Measurements from ENCODE around the gene MPIG6B. TPM values are rescaled to one million over a fixed set of nuclear protein-coding genes. Genes with fewer than 3 reads are reported as not detected.
A peak's percentile ranks its signal among the peaks of the same experiment; 100 is the strongest.
"Not testable (repeated sequence)": the region's sequence is repeated elsewhere in the genome, so short reads cannot be mapped to it uniquely, and the experiment has no call there.

Gene MPIG6B
- total RNA-seq, 2 donors from 2014 or later = 3.4 to 129 TPM

DNA sequence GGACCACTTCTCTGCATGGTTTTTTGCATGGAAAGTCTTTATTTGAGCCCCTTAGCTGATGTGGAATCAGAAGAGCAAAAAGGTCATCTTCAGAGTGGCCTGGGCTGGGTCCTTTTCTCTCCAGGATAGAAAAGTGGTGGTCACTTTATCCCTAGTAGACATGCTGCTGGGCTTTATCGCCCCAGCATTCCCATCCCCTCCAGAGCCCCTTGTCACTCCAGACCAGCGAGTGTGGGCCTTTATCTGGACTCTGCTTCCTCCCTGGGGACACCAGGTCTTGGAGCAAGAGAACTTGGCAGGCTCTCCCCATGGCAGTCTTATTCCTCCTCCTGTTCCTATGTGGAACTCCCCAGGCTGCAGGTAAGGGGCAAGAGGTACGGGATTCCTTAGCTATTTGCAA, 16.6 kb upstream of the MPIG6B start, which contains the start of gene LY6G6F:
LY6G6F (plus strand) TSS at position 268 of the 400 bp plus-strand sequence; CDS start at position 309, 41 bp downstream.
- H3K4me3 Mint-ChIP-seq = no peak within 1 kb of the TSS
- H3K4me1 Mint-ChIP-seq = peaks cover 21% of the 10 kb centered on the region
- H3K27ac Mint-ChIP-seq = peak within 1 kb of the TSS; percentile 57

DNA sequence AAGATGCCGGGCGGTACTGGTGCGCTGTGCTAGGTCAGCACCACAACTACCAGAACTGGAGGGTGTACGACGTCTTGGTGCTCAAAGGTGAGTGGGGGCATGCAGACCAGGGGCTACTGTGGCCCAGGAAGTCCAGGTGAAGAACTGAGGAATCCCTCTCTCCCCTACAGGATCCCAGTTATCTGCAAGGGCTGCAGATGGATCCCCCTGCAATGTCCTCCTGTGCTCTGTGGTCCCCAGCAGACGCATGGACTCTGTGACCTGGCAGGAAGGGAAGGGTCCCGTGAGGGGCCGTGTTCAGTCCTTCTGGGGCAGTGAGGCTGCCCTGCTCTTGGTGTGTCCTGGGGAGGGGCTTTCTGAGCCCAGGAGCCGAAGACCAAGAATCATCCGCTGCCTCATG, 15.5 kb upstream of the MPIG6B start:
- no peak for ATAC-seq
- no peak for DNase-seq
- peaks cover 1% of the 10 kb centered on the region for H3K36me3 Mint-ChIP-seq (ENCODE audit: low read depth)
- H3K27me3 Mint-ChIP-seq = peaks cover 4% of the 10 kb centered on the region
- H3K9me3 ChIP-seq (ENCODE audit: control insufficient read depth, low read length, poor library complexity, severe bottlenecking) = no peaks in the 10 kb centered on the region
- no peak overlapping the region for H3K4me3 Mint-ChIP-seq
- no peak overlapping the region for H3K27ac Mint-ChIP-seq
- peaks cover 18% of the 10 kb centered on the region for H3K4me1 Mint-ChIP-seq

More for the DNA sequence above, 16.6 kb upstream of the MPIG6B start, which contains the start of gene LY6G6F:
- no peaks in the 10 kb centered on the region for H3K9me3 ChIP-seq (ENCODE audit: control insufficient read depth, low read length, poor library complexity, severe bottlenecking)
- no peak for ATAC-seq
- H3K27me3 Mint-ChIP-seq = no peaks in the 10 kb centered on the region
- DNase-seq = no peak
- peaks cover 7% of the 10 kb centered on the region for H3K36me3 Mint-ChIP-seq (ENCODE audit: low read depth)

DNA sequence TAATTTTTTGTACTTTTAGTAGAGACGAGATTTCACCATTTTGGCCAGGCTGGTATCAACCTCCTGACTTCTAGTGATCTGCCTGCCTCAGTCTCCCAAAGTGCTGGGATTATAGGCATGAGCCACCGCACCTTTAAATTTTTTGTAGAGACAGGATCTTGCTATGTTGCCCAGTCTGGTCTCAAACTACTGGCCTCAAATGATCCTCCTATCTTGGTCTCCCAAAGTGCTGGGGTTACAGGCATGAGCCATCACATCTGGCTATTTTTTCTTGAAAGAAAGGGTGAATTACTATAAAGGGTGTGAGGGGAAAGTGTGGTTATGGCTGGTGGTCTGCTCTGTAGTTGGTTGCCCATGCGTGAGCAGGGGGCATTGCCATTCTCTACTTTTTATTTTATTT, 14.9 kb upstream of the MPIG6B start:
- Mint-ChIP-seq H3K36me3 (ENCODE audit: low read depth) (no peaks in the 10 kb centered on the region), H3K27ac (no peak overlapping the region), H3K4me1 (peaks cover 18% of the 10 kb centered on the region), H3K27me3 (peaks cover 9% of the 10 kb centered on the region), H3K4me3 (no peak overlapping the region)
- DNase-seq = no peak
- ATAC-seq = no peak
- no peaks in the 10 kb centered on the region for H3K9me3 ChIP-seq (ENCODE audit: control insufficient read depth, low read length, poor library complexity, severe bottlenecking)

DNA sequence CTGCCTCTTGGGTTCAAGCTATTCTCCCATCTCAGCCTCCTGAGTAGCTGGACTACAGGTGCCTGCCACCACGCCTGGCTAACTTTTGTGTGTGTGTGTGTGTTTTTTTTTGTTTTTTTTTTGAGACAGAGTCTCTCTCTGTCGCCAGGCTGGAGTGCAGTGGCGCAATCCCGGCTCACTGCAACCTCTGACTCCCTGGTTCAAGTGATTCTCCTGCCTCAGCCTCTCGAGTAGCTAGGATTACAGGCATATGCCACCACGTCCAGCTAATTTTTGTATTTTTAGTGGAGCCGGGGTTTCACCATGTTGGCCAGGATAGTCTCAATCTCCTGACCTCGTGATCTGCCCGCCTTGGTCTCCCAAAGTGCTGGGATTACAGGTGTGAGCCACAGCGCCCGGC, 14.0 kb upstream of the MPIG6B start:
- H3K9me3 ChIP-seq (ENCODE audit: control insufficient read depth, low read length, poor library complexity, severe bottlenecking); H3K27ac Mint-ChIP-seq; H3K4me3 Mint-ChIP-seq; ATAC-seq; H3K36me3 Mint-ChIP-seq (ENCODE audit: low read depth); DNase-seq; H3K27me3 Mint-ChIP-seq: not testable (repeated sequence)
- peaks cover 17% of the 10 kb centered on the region for H3K4me1 Mint-ChIP-seq

DNA sequence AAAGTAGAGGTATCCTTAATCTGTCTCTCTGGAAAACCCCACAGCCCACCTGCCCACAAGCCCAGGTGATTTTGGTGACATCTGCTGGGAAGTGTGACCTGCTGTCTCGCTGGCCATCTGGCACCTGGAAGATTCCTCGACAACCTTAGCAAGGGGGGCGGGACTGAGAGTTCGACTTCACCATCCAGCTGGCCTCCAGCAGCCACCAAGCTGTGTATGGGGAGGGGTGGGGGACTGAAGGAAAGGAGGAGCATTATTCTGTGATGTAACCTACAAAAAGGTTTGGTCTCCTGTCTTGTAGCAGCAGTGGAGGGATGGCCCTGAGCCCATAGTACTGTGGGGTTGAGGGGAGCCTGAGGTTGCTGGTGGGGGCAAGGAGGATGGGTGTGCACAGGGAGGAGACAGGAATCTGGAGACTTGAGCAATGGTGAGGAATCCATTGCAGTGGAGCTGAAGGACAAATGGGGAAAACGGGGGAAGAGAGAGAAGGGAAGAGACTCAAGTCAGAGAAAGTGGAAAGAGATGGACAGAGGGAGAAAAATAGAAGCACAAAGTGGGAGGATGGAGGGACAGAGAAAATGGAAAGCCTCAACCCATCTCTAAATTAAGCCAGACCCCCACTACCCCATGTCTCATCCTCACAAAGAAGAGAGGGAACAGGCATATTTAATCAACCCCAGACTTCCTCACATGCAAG, 12.5 kb upstream of the MPIG6B start:
- Mint-ChIP-seq H3K4me1 (peaks cover 19% of the 10 kb centered on the region), H3K27ac (peak overlapping the region; percentile 63), H3K36me3 (ENCODE audit: low read depth) (no peaks in the 10 kb centered on the region), H3K4me3 (peak overlapping the region; percentile 77), H3K27me3 (peaks cover 10% of the 10 kb centered on the region)
- ATAC-seq (no peak), DNase-seq (no peak)
- no peaks in the 10 kb centered on the region for H3K9me3 ChIP-seq (ENCODE audit: control insufficient read depth, low read length, poor library complexity, severe bottlenecking)

DNA sequence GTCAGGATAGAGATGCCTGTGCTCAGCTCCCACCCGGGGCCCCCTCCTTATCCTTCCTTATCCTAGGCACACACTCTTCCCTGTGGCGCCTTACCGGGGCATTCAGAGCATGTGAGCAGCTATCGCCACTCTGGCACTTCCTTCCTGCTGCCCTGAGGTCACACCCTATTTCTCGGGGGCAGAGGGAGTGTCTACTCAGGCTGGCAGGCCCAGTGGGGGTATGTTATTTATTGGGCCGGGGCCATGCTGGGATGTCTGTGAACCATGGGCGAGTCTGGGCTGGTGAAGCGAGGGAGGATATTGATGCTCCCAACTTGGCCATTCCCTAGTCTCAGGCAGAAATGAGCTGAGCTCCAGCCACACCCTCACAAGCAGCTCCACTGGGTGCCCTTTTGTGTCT, 11.9 kb upstream of the MPIG6B start:
- H3K36me3 Mint-ChIP-seq (ENCODE audit: low read depth) = no peaks in the 10 kb centered on the region
- ATAC-seq = no peak
- H3K4me3 Mint-ChIP-seq = no peak overlapping the region

DNA sequence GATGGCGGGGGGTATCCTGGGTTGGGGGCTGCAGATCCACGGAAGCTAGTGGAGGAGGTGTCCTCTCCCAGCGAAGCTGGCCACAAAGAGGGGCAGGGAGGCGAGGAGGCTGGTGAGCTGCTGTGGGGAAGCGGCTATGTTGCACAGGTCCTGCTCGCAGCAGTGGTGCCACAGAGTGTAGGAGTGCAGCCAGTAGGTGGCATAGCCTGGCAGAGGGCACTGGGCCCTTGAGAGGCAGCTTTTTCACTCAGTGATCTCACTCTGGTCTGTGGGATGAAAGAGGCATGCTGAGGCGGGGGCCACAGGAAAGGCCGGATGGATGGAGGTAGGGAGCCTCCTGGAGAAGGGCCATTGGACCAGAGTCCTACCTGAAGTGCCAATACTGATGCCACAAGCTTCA, 10.9 kb upstream of the MPIG6B start:
- ATAC-seq (peak; percentile 64), DNase-seq (no peak)
- H3K9me3 ChIP-seq (ENCODE audit: control insufficient read depth, low read length, poor library complexity, severe bottlenecking) = no peaks in the 10 kb centered on the region
- H3K4me1 Mint-ChIP-seq = peaks cover 19% of the 10 kb centered on the region
- no peaks in the 10 kb centered on the region for H3K36me3 Mint-ChIP-seq (ENCODE audit: low read depth)
- no peak overlapping the region for H3K27ac Mint-ChIP-seq
- H3K4me3 Mint-ChIP-seq = no peak overlapping the region
- peaks cover 10% of the 10 kb centered on the region for H3K27me3 Mint-ChIP-seq

More for the DNA sequence above, 11.9 kb upstream of the MPIG6B start:
- H3K9me3 ChIP-seq (ENCODE audit: control insufficient read depth, low read length, poor library complexity, severe bottlenecking) = no peaks in the 10 kb centered on the region
- Mint-ChIP-seq H3K27me3 (peaks cover 10% of the 10 kb centered on the region), H3K27ac (peak overlapping the region; percentile 63), H3K4me1 (peaks cover 19% of the 10 kb centered on the region)
- no peak for DNase-seq

DNA sequence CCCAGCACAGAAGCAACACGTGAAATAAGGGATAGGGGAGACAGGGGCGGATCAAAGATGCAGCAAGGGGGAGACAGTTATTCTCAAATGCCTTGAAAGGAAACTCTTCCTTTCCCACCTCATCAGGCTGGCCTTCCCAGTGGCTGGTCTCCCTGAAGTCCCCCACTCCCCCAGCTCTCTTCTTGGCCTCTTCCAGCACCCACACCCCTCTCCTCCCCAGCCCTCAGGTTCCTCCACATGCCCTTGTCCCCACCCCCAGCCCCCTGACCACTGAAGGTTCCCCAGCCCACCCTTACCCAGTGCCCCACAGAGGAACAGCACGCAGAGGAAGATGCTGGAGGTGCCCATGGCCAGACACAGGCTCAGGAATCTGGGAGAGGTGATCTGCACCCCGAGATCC, 9.7 kb upstream of the MPIG6B start:
- H3K9me3 ChIP-seq (ENCODE audit: control insufficient read depth, low read length, poor library complexity, severe bottlenecking) = no peaks in the 10 kb centered on the region
- DNase-seq (no peak), ATAC-seq (no peak)
- H3K4me3 Mint-ChIP-seq = no peak overlapping the region
- peaks cover 10% of the 10 kb centered on the region for H3K27me3 Mint-ChIP-seq
- H3K27ac Mint-ChIP-seq = no peak overlapping the region
- peaks cover 19% of the 10 kb centered on the region for H3K4me1 Mint-ChIP-seq
- H3K36me3 Mint-ChIP-seq (ENCODE audit: low read depth) = no peaks in the 10 kb centered on the region

DNA sequence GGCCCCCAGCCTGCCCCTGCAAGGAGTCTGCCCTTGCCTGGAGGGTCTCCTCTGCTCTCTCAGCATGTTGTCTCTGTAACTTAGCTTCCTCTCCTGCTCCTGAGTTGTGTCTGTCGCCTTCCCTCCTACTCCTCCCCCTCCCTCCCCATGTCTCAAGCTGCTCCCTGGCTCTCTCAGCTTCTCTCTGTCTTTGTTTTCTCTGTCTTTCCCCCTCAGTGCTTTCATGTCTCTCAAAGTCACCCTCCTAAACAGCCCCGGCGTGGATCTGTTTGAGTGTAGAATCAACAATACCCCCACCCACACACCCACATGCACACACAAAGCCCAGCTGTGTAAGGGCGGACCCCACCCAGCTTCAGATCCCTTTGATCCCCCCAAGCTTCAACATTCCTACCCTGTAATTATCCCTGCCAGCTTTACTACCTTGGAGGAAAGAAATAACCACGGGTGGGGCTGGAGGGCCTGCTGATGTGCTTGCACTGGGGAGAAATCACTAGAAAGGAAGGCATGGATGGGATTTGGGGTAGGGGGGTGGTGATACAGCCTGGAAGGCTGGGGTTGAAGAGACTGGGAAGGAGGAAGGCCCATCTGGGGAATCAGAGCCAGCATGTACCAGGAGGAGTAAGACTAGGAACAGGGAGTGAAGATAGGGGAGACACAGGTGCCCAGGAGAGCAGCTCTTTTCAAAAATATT, 9.0 kb upstream of the MPIG6B start:
- Mint-ChIP-seq H3K27me3 (peaks cover 10% of the 10 kb centered on the region), H3K4me3 (no peak overlapping the region), H3K36me3 (ENCODE audit: low read depth) (no peaks in the 10 kb centered on the region), H3K4me1 (peaks cover 24% of the 10 kb centered on the region), H3K27ac (no peak overlapping the region)
- no peak for DNase-seq
- no peaks in the 10 kb centered on the region for H3K9me3 ChIP-seq (ENCODE audit: control insufficient read depth, low read length, poor library complexity, severe bottlenecking)
- no peak for ATAC-seq

DNA sequence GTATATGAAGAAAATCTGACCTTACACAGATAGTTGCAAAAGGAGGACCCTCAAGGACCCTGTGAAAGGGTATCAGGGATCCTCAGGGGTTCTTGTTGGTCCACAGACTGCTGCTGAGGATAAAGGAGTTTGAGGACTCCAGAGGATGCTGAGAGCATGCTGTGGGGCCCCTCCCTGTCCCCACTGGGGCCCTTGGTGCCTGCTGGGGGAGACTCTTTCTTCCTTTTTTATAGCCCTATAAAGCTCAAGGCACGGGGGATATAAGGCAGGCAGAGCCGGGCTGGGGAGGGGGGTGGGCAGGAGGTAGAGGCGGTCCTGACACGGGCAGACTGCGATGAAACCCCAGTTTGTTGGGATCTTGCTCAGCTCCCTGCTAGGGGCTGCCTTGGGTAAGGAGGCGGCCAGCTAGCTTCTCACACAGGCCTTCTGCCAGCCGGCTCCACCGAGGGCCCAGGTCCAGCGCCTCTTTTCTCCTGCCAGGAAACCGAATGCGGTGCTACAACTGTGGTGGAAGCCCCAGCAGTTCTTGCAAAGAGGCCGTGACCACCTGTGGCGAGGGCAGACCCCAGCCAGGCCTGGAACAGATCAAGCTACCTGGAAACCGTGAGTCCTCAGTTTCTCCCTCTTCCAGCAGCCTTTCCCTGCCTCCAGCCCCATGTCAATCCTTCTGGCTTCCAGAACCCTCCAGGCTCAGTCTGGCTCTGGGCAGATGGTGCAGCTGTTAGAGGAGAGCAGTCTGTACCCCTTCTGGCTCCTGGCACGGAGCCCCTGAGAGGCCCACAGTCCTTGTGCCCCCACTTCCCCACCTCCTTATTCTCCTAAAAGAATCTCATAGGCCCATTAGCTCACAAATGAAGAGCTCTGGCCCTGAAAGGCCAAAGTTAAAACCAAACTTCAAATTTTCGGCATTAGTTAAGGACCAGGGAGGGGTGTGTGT, 7.9 kb upstream of the MPIG6B start, which contains the start of gene LY6G6D:
LY6G6D (plus strand) TSS at position 327 of the 937 bp plus-strand sequence; CDS start at position 335, 8 bp downstream.
- Mint-ChIP-seq H3K27me3 (peaks cover 10% of the 10 kb centered on the region), H3K27ac (no peak within 1 kb of the TSS), H3K4me3 (no peak within 1 kb of the TSS), H3K4me1 (peaks cover 25% of the 10 kb centered on the region), H3K36me3 (ENCODE audit: low read depth) (no peaks in the 10 kb centered on the region)
- no peaks in the 10 kb centered on the region for H3K9me3 ChIP-seq (ENCODE audit: control insufficient read depth, low read length, poor library complexity, severe bottlenecking)
- ATAC-seq = no peak
- DNase-seq = no peak

DNA sequence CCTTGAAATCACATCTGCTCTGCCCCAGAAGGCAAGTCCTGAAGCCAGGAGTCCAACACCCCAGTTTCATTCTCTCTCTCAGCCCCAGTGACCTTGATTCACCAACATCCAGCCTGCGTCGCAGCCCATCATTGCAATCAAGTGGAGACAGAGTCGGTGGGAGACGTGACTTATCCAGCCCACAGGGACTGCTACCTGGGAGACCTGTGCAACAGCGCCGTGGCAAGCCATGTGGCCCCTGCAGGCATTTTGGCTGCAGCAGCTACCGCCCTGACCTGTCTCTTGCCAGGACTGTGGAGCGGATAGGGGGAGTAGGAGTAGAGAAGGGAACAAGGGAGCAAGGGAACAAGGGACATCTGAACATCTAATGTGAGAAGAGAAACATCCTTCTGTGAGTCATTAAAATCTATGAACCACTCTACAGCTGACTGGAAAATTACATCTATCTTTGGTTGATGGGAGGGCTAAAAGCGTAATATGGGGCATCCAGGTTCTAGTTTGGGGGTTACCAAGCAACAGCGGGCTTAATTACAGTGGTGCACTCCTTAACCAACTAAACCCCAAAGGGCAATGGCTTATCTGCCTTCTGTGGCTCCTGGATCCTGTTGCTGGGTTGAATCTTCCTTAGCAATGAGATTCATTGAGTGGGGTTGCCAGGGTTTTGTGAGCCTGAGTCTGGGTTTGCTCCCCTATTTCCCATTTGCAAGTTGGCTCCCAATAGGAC, 5.5 kb upstream of the MPIG6B start:
- no peak overlapping the region for H3K4me3 Mint-ChIP-seq
- peaks cover 3% of the 10 kb centered on the region for H3K36me3 Mint-ChIP-seq (ENCODE audit: low read depth)
- DNase-seq (no peak), ATAC-seq (no peak)
- peaks cover 6% of the 10 kb centered on the region for H3K27me3 Mint-ChIP-seq
- no peaks in the 10 kb centered on the region for H3K9me3 ChIP-seq (ENCODE audit: control insufficient read depth, low read length, poor library complexity, severe bottlenecking)
- no peak overlapping the region for H3K27ac Mint-ChIP-seq
- H3K4me1 Mint-ChIP-seq = peaks cover 14% of the 10 kb centered on the region

DNA sequence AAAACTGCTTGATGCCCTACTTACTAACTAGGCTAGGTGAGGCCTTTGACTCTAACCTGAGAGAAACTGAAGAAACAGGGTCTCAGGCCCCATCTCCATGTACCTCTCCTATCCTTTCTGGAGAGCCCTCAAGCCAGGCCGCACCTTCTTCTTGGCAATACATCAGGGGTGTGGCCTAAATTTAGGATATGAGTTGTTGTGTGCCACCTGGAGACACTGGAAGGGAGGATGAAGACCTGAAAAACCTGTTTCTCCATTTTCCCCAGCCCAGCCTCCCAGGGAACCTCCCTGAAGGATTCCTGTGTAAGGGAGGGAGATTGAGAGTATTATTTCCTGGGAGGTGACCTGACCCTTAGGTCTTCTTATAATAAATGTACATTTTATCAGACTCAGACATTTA, 4.9 kb upstream of the MPIG6B start:
- no peak overlapping the region for H3K4me3 Mint-ChIP-seq
- no peak for DNase-seq
- peaks cover 3% of the 10 kb centered on the region for H3K36me3 Mint-ChIP-seq (ENCODE audit: low read depth)
- peaks cover 12% of the 10 kb centered on the region for H3K4me1 Mint-ChIP-seq
- no peaks in the 10 kb centered on the region for H3K9me3 ChIP-seq (ENCODE audit: control insufficient read depth, low read length, poor library complexity, severe bottlenecking)
- peaks cover under 1% of the 10 kb centered on the region for H3K27me3 Mint-ChIP-seq
- no peak for ATAC-seq
- H3K27ac Mint-ChIP-seq = peak overlapping the region; percentile 63
